Measurements from ENCODE around the gene HAO1. TPM values are rescaled to one million over a fixed set of nuclear protein-coding genes. Genes with fewer than 3 reads are reported as not detected.
"Not testable (repeated sequence)": the region's sequence is repeated elsewhere in the genome, so short reads cannot be mapped to it uniquely, and the experiment has no call there.

The HAO1 gene
- total and polyA plus RNA-seq, 5 donors from 2014 or later, result not detected

GRCh38 chr20:7975851-7976414 lies 35.7 kb upstream of the HAO1 start:
- H3K9me3 ChIP-seq (ENCODE audit: control insufficient read depth in 2 of 2, low read length in 2 of 2), result no peaks in the 10 kb centered on the region
- H3K36me3 ChIP-seq (ENCODE audit: control insufficient read depth, insufficient read depth, low read length), result peaks cover 6% of the 10 kb centered on the region
- Mint-ChIP-seq H3K27me3 (no peaks in the 10 kb centered on the region), H3K27ac (peak overlapping the region in 1 of 3 donors; percentile 23), H3K4me3 (no peak overlapping the region), H3K9me3 (no peaks in the 10 kb centered on the region), H3K4me1 (peaks cover 0 to 11% (median 8%) of the 10 kb centered on the region in 4 donors), H3K36me3 (peaks cover 11% of the 10 kb centered on the region)
- peaks cover 5% of the 10 kb centered on the region for H3K4me1 ChIP-seq (ENCODE audit: control insufficient read depth, insufficient read depth, low read length, poor library complexity, severe bottlenecking)
- DNase-seq, result no peak
- no peak for ATAC-seq (ENCODE audit: low read depth in 2 of 2)
- no peak overlapping the region for H3K27ac ChIP-seq (ENCODE audit: insufficient read depth, low read length, poor library complexity, severe bottlenecking)
- no peaks in the 10 kb centered on the region for H3K27me3 ChIP-seq (ENCODE audit: control insufficient read depth, insufficient read depth, low read length)
- H3K4me3 ChIP-seq (ENCODE audit: low read depth, low read length), result no peak overlapping the region

- Histone ChIP-seq H3K36me3 (ENCODE audit: control insufficient read depth, insufficient read depth, low read length) (no peaks in the 10 kb centered on the region), H3K4me3 (ENCODE audit: low read depth, low read length) (no peak overlapping the region), H3K27me3 (ENCODE audit: control insufficient read depth, insufficient read depth, low read length) (no peaks in the 10 kb centered on the region), H3K4me1 (ENCODE audit: control insufficient read depth, insufficient read depth, low read length, poor library complexity, severe bottlenecking) (no peaks in the 10 kb centered on the region), H3K27ac (ENCODE audit: insufficient read depth, low read length, poor library complexity, severe bottlenecking) (no peak overlapping the region), H3K9me3 (ENCODE audit: control insufficient read depth in 2 of 2, low read length in 2 of 2) (no peaks in the 10 kb centered on the region)
- peaks cover 0 to under 1% (median 0%) of the 10 kb centered on the region in 4 donors for H3K4me1 Mint-ChIP-seq
- H3K36me3 Mint-ChIP-seq, result peaks cover 8% of the 10 kb centered on the region
- H3K9me3 Mint-ChIP-seq, result no peaks in the 10 kb centered on the region
- DNase-seq (no peak), ATAC-seq (ENCODE audit: low read depth in 2 of 2) (no peak)
- no peaks in the 10 kb centered on the region for H3K27me3 Mint-ChIP-seq
- peak overlapping the region in 2 of 3 donors; percentile 1 to 23 for H3K27ac Mint-ChIP-seq
- H3K4me3 Mint-ChIP-seq, result no peak overlapping the region
Measured at GRCh38 chr20:7974785-7975435, 34.7 kb upstream of the HAO1 start.

- Histone ChIP-seq H3K4me3 (ENCODE audit: low read depth, low read length) (no peak overlapping the region), H3K36me3 (ENCODE audit: control insufficient read depth, insufficient read depth, low read length) (no peaks in the 10 kb centered on the region), H3K4me1 (ENCODE audit: control insufficient read depth, insufficient read depth, low read length, poor library complexity, severe bottlenecking) (no peaks in the 10 kb centered on the region), H3K9me3 (ENCODE audit: control insufficient read depth in 2 of 2, low read length in 2 of 2) (no peaks in the 10 kb centered on the region), H3K27ac (ENCODE audit: insufficient read depth, low read length, poor library complexity, severe bottlenecking) (no peak overlapping the region), H3K27me3 (ENCODE audit: control insufficient read depth, insufficient read depth, low read length) (no peaks in the 10 kb centered on the region)
- ATAC-seq (ENCODE audit: low read depth in 2 of 2) (no peak), DNase-seq (no peak)
- no peaks in the 10 kb centered on the region for H3K4me1 Mint-ChIP-seq
- H3K4me3 Mint-ChIP-seq, result no peak overlapping the region
- no peaks in the 10 kb centered on the region for H3K36me3 Mint-ChIP-seq
- H3K27ac Mint-ChIP-seq, result no peak overlapping the region
- no peaks in the 10 kb centered on the region for H3K9me3 Mint-ChIP-seq
- H3K27me3 Mint-ChIP-seq, result no peaks in the 10 kb centered on the region
Measured at GRCh38 chr20:7971536-7972280, 31.4 kb upstream of the HAO1 start.

GRCh38 chr20:7967199-7967844 lies 27.1 kb upstream of the HAO1 start:
- Histone ChIP-seq H3K4me3 (ENCODE audit: low read depth, low read length) (no peak overlapping the region), H3K36me3 (ENCODE audit: control insufficient read depth, insufficient read depth, low read length) (no peaks in the 10 kb centered on the region), H3K27ac (ENCODE audit: insufficient read depth, low read length, poor library complexity, severe bottlenecking) (no peak overlapping the region), H3K27me3 (ENCODE audit: control insufficient read depth, insufficient read depth, low read length) (no peaks in the 10 kb centered on the region), H3K9me3 (ENCODE audit: control insufficient read depth in 2 of 2, low read length in 2 of 2) (no peaks in the 10 kb centered on the region), H3K4me1 (ENCODE audit: control insufficient read depth, insufficient read depth, low read length, poor library complexity, severe bottlenecking) (no peaks in the 10 kb centered on the region)
- Mint-ChIP-seq H3K27me3 (no peaks in the 10 kb centered on the region), H3K27ac (no peak overlapping the region), H3K4me3 (no peak overlapping the region), H3K36me3 (no peaks in the 10 kb centered on the region), H3K9me3 (peaks cover 0 to 2% (median 0%) of the 10 kb centered on the region in 7 donors), H3K4me1 (no peaks in the 10 kb centered on the region)
- DNase-seq (no peak), ATAC-seq (ENCODE audit: low read depth in 2 of 2) (no peak)

GRCh38 chr20:7966176-7966575 lies 25.9 kb upstream of the HAO1 start:
- Mint-ChIP-seq H3K36me3 (no peaks in the 10 kb centered on the region), H3K4me3 (no peak overlapping the region), H3K27ac (no peak overlapping the region), H3K27me3 (no peaks in the 10 kb centered on the region), H3K9me3 (peaks cover 0 to 2% (median 0%) of the 10 kb centered on the region in 7 donors), H3K4me1 (no peaks in the 10 kb centered on the region)
- H3K27me3 ChIP-seq (ENCODE audit: control insufficient read depth, insufficient read depth, low read length), result peaks cover 2% of the 10 kb centered on the region
- DNase-seq (no peak), ATAC-seq (ENCODE audit: low read depth in 2 of 2) (no peak)
- no peaks in the 10 kb centered on the region for H3K4me1 ChIP-seq (ENCODE audit: control insufficient read depth, insufficient read depth, low read length, poor library complexity, severe bottlenecking)
- no peak overlapping the region for H3K27ac ChIP-seq (ENCODE audit: insufficient read depth, low read length, poor library complexity, severe bottlenecking)
- H3K9me3 ChIP-seq (ENCODE audit: control insufficient read depth in 2 of 2, low read length in 2 of 2), result no peaks in the 10 kb centered on the region
- no peaks in the 10 kb centered on the region for H3K36me3 ChIP-seq (ENCODE audit: control insufficient read depth, insufficient read depth, low read length)
- no peak overlapping the region for H3K4me3 ChIP-seq (ENCODE audit: low read depth, low read length)

GRCh38 chr20:7959484-7959883 lies 19.2 kb upstream of the HAO1 start:
- Histone ChIP-seq H3K9me3 (ENCODE audit: control insufficient read depth in 2 of 2, low read length in 2 of 2) (no peaks in the 10 kb centered on the region), H3K4me3 (ENCODE audit: low read depth, low read length) (no peak overlapping the region), H3K27ac (ENCODE audit: insufficient read depth, low read length, poor library complexity, severe bottlenecking) (no peak overlapping the region), H3K4me1 (ENCODE audit: control insufficient read depth, insufficient read depth, low read length, poor library complexity, severe bottlenecking) (no peaks in the 10 kb centered on the region), H3K27me3 (ENCODE audit: control insufficient read depth, insufficient read depth, low read length) (peaks cover 8% of the 10 kb centered on the region), H3K36me3 (ENCODE audit: control insufficient read depth, insufficient read depth, low read length) (no peaks in the 10 kb centered on the region)
- H3K27me3 Mint-ChIP-seq, result peaks cover 15% of the 10 kb centered on the region
- ATAC-seq (ENCODE audit: low read depth in 2 of 2) (no peak), DNase-seq (no peak)
- no peak overlapping the region for H3K27ac Mint-ChIP-seq
- H3K4me3 Mint-ChIP-seq, result no peak overlapping the region
- H3K4me1 Mint-ChIP-seq, result no peaks in the 10 kb centered on the region
- no peaks in the 10 kb centered on the region for H3K36me3 Mint-ChIP-seq
- peaks cover 0 to 7% (median 2%) of the 10 kb centered on the region in 7 donors for H3K9me3 Mint-ChIP-seq

GRCh38 chr20:7956561-7956960 lies 16.3 kb upstream of the HAO1 start:
- H3K27me3 Mint-ChIP-seq, result peaks cover 21% of the 10 kb centered on the region
- not testable (repeated sequence) for H3K36me3 Mint-ChIP-seq; H3K27me3 ChIP-seq (ENCODE audit: control insufficient read depth, insufficient read depth, low read length); ATAC-seq (ENCODE audit: low read depth in 2 of 2); H3K4me3 ChIP-seq (ENCODE audit: low read depth, low read length); H3K9me3 ChIP-seq (ENCODE audit: control insufficient read depth in 2 of 2, low read length in 2 of 2); DNase-seq; H3K27ac Mint-ChIP-seq; H3K4me1 ChIP-seq (ENCODE audit: control insufficient read depth, insufficient read depth, low read length, poor library complexity, severe bottlenecking); H3K27ac ChIP-seq (ENCODE audit: insufficient read depth, low read length, poor library complexity, severe bottlenecking); H3K4me3 Mint-ChIP-seq; H3K4me1 Mint-ChIP-seq; H3K36me3 ChIP-seq (ENCODE audit: control insufficient read depth, insufficient read depth, low read length)
- H3K9me3 Mint-ChIP-seq, result peaks cover 0 to 12% (median 6%) of the 10 kb centered on the region in 7 donors
